GM21515 (cell line): ENCODE measurements around the gene CCDC85C.

ENCODE experiments used
- ATAC-seq: cut with Tn5 transposase; IDR thresholded peaks from one replicate; pipeline ENCODE4 v1.9.1; 2021; ENCODE audit not compliant: unreplicated experiment

The CCDC85C gene

DNA sequence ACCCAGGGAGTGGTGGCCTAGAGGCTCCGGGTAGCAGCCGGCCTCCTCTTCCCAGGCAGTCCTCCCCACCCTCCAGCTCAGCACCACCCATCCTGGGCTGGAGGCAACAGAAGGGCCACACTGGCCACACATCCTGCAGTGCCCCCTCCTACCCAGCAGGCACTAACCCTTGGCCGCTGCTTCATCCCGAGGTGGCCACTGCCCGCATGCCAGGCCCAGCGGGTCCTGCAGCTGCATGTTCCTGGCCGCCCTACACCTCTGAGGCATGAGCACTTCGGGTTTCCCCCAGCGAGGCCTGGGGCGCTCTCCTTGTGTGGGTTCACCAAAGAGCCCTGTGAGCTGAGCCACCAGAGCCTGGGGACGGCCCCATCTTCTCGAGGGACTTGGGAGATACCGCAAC lies 61.4 kb downstream of the CCDC85C start:
- ATAC-seq: no peak

GRCh38 chr14:99541677-99542470 lies 62.1 kb downstream of the CCDC85C start:
- no peak for ATAC-seq

GRCh38 chr14:99541211-99541610 lies 62.8 kb downstream of the CCDC85C start:
- no peak for ATAC-seq

- ATAC-seq: no peak
Measured at GRCh38 chr14:99540196-99541032, 63.6 kb downstream of the CCDC85C start.

DNA sequence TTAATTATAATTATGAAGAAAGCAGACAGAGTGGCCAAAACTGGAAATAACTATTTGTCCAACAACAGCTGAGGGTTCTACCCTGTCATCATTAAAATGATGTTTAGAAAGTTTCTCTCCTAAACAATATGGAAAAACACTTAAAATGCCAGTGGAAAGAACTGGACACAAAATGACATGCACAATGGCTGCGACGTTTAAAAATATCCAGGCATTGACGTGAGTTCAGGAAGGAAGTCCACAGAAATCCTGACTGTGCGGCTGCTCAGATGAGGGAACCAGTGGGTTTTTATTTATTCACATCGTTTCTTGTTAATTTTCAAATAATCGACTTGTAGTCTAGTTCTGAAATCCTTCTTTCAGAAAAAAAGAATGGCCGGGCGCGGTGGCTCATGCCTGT lies 64.5 kb downstream of the CCDC85C start:
- ATAC-seq: no peak

DNA sequence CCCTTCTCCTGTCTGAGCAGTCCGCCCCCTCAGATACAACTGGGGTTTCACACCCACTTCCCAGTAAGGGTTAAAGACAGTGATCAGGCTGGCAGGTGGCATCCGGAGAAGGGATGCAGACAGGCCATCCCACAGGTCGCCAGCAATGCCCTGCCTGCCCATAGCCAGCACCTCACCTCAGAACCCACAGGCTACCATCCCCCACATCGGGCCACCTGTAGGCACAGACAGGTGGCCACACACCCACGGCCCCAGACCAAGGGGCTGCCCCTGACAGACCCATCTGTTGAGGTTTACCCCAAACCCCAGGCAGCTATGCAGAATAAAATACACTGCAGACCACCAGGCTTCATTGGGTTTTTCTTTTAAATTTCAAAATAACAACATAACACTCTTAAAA lies 65.3 kb downstream of the CCDC85C start:
- ATAC-seq: no peak

DNA sequence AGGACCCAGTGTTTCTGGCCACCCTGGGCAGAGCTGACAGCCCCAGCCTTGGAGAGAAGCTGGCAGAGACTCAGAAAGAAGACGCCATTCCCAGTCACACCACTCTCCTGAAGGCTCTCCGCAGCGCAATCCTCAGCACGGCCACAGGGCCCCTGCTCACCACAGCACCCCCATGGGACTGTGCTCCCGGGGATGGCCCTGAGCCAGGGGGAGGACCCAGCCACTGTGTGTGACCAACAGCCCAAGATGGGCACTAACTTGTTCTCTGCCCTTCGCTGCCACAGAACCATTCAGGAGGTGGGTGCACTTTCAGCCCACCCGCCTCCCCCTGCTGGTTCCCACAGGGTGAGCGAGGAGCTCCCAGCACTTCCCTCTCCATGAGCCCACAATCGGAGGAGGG lies 65.7 kb downstream of the CCDC85C start:
- no peak for ATAC-seq

DNA sequence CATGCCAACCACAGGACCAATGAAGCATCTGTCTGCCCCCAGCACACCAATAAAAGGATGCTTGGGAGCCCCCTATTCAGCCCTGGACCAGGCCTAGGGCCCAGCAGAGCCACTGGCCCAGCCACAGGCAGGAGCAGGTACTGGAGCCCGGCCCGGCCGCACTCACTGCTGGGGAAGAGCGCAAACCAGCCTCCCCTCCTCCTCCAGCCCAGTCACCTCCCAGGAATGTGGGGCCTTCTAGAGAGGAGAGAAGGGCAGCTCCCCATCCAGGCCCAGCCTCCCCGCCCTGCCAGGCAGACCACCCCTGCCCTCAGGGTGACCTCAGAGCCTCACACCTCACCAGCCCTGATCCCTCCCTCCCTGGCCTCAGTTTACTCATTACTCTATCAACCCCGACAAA lies 66.6 kb downstream of the CCDC85C start:
- ATAC-seq: no peak

DNA sequence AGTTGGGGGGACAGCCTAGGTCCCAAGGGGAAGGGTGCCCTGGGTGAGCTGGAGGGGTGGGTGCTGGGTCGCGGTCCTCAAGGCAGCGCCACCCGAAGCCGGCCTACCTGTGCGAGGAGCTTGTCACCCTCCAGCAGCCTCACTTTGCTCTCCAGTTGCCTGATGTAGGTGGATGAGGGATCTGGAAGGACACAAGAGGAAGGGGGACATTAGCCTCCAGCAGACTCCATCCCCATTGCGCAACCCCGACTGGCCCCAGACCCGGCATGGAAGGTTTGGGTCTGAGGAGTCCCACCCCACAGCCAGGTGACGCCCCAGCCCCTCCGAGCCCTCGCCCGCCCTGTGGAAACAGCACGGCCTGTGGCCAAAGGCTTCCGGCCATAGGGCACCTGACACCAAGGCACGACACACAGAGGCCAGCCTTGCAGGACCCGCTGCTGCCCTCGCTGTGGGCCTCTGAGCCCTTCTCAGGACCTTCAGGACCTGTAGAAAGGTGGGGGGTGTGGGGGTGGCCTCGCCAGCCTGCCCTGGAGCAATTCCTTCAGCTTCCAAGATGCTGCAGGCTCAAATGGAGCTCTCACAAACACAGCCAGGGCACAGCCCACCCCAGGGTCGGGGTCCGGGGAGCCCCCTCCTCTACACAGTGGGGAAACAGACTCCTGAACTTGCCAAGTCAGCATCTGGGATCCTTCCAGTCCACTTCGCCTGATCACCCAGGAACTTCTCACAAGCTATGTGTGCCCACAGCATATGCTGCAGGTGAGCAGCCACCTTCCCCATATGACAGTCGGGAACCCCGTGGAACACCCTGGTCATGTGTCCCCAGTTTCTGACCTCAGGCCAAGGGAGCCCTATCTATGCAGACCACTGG lies 67.9 kb downstream of the CCDC85C start:
- ATAC-seq: no peak

DNA sequence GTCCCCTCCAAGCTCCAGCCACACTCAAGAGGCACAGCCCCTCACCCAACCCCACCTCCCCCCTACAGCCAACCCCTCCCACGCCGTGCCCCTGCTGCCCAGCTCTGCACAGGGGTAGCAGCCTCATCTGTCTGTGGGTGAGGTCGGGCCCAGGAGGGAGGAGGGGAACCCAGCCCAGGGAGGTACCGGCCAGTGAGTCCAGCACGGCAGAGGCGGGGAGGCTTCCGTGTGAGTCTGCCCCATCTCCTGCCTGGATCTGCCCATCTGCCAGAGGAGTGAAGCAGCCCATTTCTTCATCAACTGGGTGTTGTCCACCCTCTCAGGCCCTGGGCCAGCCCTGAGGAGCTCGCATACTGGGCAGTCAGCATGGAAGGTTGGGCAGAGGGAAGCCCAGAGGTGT lies 68.6 kb downstream of the CCDC85C start:
- no peak for ATAC-seq

- no peak for ATAC-seq
Measured at GRCh38 chr14:99534863-99535262, 69.1 kb downstream of the CCDC85C start.

DNA sequence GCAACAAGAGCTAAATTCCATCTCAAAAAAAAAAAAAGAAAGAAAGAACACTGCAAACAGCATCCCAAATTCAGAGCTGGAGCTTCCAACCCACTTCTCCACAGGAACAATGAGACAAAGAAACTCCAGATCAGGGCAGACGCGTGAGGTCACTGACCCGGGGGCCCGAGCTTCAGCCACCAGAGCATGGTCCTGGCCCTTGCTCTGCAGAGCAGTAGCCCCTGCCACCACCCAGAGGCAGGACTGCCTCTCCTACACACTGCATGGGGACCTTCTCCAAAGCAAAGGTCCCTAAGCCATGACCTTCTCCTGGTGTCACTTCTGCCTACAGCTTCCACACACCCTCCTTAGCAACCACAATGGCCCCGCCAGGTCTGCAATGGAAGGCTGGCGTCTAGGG lies 69.7 kb downstream of the CCDC85C start:
- ATAC-seq: no peak

DNA sequence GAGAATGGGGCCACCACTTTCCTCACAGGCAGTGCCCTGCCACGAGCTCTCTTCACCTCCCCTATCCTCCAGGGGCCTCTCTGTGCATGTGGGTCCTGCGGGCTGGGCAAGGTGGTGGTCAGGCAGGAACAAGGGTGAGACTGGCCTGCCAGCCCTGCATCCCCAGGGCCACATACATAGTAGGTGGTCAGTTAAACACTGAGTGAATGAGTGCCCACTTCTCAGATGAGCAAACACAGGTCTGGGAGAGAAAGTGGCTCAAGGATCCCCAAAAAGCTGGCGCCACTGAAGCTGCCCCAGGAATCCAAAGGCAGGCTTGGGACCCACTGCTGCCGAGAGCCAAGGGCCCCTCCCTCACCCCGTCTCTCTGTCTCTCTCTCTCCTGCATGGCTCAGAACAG lies 71.7 kb downstream of the CCDC85C start:
- no peak for ATAC-seq

DNA sequence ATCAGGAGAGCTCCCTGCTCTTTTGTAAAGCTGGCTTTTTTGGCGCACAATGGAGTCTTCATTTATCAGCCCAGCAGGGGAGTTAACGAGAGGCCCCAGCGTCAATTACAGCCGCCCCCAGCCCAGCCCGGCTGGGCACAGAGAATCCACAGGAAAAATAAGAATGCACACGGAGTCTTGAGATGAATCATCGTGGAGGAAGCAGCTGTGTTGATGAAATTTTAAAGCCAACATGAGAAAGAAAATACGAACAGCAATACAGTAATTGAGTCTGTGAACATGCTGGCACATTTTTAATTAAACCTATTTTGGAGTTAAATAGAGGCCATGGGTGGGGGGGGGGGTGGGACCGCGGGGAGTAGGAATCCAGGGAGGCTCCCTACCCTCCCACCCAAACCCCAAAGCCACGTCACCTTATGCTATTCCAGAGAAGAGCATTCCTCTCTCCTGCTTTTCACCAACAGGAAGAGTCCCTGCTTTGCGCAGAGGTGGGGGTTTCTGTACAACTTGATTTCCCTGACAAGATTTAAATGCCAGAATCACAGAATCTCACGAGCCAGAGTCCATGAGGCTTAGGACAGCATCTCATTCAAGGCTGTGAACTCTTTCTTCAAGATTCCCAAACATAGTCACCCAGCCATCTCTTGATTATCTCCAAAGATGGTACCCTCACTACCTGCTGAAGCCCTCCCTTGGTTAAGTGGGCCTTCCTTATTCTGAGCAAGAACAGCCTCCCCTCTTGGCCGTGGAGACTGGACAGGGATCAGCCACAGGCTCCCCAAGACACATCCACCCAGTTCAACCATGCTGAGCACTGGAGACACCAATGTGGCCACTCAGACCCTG lies 72.5 kb downstream of the CCDC85C start:
- ATAC-seq: no peak

DNA sequence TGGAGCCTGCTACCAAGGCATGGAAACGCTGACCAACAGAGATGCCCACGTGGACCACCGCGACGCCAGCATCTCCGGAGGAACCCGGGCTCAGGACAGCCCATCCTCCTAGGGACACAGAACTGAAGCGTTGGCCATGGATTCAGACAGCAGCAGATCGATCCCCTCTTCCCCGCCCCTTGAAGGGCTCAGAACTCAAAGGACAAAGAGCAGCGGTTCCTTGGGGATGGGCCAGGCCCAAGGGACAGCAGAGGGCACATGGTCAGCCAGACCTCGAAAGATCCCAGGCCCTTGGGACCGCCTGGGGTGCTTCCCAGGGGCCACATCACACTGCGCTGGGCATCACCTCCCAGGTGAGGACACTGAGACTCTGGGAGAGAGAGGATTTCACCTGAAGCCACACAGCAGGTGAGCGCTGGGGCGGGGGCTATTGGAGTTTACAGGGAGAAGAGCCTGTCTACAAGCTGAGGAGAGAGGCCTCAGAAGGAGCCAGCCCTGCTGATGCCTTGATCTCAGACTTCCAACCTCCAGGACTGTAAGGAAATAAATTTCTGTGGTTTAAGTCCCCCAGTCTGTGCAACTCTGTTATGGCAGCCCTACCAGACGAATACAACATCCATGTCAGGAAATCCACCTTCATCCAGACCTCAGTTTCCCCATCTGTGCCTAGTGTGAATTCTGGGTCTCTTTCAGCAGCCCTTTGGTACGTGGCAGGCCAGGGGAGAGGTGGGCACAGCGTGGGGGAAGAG lies 73.4 kb downstream of the CCDC85C start:
- ATAC-seq: no peak

- ATAC-seq: no peak
Measured at GRCh38 chr14:99529899-99530298, 74.1 kb downstream of the CCDC85C start.

DNA sequence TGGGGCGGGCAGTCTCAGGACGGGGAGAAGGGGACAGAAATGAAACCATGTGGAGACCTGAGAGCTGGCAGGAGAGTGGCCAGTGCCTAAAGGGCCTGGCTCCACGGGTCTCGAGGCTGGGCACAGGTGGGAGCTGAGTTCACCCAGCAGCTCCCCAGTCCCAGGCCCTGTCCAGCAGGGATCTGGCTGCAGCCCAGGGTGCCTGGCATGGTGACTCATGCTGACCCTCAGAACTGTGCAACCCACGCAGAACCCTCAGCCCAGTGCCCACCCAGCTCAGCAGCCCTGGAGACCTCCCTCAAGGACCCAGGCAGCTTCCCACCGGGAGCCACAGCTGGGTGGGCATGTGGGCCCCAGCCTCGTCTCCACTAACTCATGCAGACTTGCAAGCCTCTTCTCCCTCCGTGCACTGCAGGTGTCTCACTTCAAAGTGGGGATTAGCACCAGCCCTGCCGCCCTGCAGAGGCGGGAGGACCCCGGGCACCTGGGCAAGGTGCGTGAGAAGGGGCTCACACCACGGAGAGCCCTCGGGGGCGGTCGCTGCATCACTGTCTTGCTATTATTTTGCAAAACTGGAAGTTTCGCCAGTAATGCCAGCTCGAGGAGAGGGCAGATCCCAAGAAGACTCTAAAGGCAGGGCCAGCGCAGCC lies 76.5 kb downstream of the CCDC85C start:
- ATAC-seq: no peak

- ATAC-seq: no peak
Measured at GRCh38 chr14:99527026-99527425, 77.0 kb downstream of the CCDC85C start.

GRCh38 chr14:99525699-99526080 lies 78.3 kb downstream of the CCDC85C start:
- ATAC-seq: no peak
